Measurements from ENCODE around the gene GTF3C6. TPM values are rescaled to one million over a fixed set of nuclear protein-coding genes. Genes with fewer than 3 reads are reported as not detected.
"Not testable (repeated sequence)": the region's sequence is repeated elsewhere in the genome, so short reads cannot be mapped to it uniquely, and the experiment has no call there.

Gene GTF3C6
- polyA plus RNA-seq, 10 donors, result 70.9 to 88.3 (median 78.0) TPM

DNA sequence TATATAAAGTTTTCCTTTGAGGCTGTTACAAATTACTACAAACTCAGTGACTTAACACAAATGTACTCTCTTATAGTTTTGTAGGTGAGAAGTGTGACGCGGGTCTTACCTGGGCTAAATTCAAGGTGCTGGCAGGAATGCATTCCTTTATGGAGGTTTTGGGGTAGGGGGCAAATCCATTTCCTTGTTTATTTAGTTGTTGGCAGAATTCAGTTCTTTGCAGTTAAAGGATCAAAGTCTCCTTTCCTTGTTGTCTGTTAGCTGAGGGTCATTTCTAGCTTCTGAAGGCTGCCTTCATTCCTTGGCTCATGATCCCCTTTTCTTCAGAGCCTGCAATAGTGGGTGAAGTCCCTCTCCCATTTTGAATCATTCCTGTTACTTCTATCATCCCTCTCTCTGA is 10.2 kb downstream of the GTF3C6 start:
- not testable (repeated sequence) for DNase-seq

DNA sequence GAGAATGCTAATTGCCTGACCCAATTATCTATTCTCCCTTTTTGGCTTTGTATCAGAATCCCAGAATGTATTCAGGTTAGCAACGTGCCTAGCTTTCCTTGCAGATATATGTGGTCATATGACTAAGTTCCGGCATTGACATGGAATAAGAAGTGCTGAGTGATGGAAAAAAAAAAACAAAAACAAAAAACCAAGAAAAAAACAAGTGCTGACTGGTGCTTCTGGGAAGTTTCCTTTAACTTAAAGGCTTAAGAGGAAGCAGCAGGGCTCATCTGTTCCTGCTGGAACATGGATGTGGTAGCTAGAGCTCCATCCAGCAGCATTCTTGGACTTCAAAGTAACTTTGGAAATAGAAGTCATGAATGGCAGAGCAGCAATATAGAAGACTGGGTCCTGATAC is 13.0 kb downstream of the GTF3C6 start:
- DNase-seq, result no peak

GRCh38 chr6:110976575-110976974 is 18.1 kb downstream of the GTF3C6 start:
- no peak for DNase-seq

- DNase-seq, result no peak
Observed at GRCh38 chr6:110979565-110980101, 21.1 kb downstream of the GTF3C6 start.

DNA sequence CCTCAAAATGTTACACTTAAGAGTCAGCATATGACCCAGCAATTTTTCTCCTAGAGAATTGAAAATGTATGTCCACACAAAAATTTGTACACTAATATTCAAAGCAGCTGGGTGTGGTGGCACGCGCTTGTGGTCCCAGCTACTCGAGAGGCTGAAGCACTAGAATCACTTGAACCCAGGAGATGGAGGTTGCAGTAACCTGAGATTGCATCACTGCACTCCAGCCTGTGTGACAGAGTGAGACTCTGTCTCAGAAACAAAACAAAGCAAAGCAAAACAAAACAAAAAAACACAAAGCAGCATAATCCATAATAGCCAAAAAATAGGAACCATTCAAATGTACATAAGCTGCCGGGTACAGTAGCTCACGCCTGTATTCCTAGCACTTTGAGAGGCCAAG is 21.7 kb downstream of the GTF3C6 start:
- DNase-seq, result peak in 1 of 3 donors; percentile 7

- DNase-seq, result no peak
Observed at GRCh38 chr6:110980648-110981047, 22.1 kb downstream of the GTF3C6 start.

DNA sequence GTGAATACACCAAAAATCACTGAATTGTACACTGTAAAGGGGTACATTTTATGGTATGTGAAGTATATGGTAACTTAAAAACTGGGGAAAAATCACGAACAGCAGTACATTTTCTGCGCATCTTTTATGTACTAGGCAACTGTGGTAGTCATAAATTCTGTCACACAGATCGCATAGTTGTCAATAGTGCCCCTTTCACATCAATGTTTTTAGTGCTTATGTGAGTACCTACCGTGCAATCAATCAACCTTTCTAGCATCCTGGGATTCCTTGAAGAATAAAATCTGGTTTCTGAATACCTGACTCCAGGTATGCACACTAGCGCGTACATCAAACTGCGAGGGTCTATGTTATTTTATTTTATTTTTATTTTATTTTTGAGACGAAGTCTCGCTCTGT is 22.7 kb downstream of the GTF3C6 start:
- peak in 1 of 3 donors; percentile 30 for DNase-seq

DNA sequence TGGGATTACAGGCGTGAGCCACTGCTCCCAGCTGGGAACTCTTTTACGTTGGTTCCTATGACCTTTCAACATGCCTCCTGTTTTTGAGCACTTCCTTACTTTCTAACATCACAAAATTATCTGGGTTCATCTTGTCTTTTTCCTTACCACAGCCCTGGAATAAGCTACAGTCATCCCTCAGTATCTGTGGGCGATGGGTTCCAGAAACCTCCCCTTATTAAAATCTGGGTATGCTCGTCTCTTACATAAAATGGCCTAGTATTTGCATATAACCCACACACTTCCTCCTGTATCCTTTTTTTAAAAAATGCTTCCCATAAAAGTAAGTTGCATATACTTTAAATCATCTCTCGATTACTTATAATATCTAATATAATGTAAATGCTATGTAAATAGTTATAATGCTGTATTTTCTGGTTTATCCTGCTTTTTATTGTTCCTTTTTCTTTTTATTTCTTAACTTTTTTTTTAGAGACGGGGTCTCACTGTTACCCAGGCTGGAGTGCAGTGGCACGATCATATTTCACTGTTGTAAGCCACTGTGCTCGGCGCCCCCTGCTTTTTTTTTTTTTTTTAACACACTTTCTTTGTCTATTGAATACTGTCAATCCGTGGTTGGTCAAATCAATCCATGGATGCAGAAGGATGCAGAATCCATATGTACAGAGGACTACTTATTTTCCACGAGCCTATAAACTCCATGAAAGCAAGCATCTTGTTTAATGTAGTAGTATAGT is 32.5 kb downstream of the GTF3C6 start:
- no peak for DNase-seq

GRCh38 chr6:110996691-110997090 is 38.2 kb downstream of the GTF3C6 start:
- no peak for DNase-seq

DNA sequence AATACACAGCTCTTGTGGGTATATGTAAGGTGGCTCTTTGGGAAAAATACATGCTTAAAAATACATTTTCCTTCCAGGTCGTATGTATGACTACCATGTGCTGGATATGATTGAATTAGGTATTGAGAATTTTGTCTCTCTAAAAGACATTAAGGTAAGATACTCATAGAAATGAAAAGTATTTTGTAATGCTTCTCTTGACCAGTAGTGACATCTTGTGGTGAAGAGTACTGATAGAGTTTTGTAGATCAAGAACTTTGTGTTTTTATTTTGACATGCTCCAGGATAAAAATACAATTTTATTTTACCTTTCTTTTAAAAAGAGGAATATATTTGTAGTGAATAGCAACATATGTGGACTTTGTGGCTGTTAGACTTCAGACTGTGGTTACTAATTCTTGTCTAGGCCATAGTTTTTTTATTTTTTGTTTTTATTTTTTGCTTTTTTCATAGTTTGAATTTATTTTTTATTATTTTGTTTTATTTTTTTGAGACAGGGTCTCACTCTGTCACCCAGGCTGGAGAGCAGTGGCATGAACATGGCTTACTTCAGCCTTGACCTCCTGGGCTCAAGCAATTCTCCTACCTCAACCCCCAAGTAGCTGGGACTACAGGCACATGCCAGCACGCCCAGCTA is 41.2 kb downstream of the GTF3C6 start:
- DNase-seq, result peak in 1 of 3 donors; percentile 19

GRCh38 chr6:111002350-111002749 is 43.8 kb downstream of the GTF3C6 start:
- no peak for DNase-seq

- DNase-seq, result peak; percentile 34 to 71 (median 34)
Observed at GRCh38 chr6:111011360-111012142, 53.0 kb downstream of the GTF3C6 start.

GRCh38 chr6:111012143-111012452 is 53.6 kb downstream of the GTF3C6 start:
- DNase-seq, result no peak

- DNase-seq, result not testable (repeated sequence)
Observed at GRCh38 chr6:111012520-111012919, 54.0 kb downstream of the GTF3C6 start.

DNA sequence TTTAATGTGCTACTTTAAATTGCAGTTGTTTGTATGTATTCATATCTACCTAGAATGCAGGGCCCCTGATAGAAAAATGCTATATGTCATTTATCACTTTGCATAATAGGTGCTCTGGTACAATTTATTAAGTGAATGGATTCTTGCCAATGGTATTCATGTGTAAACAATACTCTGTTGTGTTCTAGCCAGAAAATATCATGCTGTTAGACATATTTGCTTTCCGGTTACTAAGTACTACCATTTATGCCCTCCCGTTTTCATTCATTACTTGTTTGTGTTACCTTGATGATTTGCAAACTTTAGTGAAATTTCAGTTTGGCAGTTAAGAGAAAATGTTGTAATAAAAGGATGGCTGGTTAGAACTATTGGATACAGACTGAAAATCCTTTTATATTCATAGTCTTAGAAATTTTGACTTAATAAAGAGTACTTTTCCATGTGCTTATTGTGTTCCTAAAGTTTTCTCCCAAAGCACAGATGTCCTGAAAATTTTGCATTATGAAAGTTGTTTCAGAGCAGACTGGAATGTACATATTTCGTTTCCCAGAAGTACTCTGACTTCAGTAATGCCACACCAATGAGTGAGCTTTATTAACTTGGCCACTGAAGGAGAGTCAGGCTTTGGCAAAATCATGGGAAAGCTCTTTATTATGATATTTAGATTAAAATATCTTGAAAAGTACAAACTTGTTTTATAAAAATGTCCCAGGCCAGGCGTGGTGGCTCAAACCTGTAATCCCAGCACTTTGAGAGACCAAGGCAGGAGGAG is 54.8 kb downstream of the GTF3C6 start:
- peak in 1 of 3 donors; percentile 37 for DNase-seq

DNA sequence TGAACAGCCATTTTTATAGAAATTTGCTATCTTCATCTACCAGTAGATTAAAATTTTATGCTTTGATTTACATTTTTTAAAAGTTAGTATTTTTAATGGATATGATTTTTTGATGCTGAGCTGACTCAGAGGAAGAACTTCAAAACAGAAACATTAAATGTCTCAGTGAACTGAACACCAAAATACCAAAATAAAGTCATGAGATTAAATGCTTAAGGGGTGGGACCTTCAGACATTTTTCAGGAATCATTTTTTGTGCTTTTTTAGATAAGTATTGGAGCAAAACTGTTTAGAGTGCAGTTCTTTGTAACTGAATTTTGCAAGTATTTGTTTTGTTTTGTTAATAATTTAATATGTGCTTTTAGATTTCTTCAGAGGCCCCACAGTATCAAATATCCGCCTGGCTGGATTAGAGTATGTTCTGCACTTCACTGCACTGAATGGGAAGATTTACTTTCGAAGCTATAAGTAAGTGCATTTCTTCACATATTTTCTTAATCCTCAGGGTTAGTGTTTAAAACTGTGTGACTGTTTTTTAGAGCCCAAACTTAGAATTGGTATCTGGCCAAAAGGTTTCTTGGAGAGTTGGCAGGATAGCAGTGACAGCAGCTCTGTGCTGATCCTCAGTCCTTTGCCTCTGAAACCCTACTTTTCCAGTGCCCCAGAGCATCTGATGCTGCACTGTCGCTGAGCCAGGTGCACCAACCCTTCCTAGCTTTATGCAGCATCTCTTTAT is 57.1 kb downstream of the GTF3C6 start:
- DNase-seq, result peak in 1 of 3 donors; percentile 27

- not testable (repeated sequence) for DNase-seq
Observed at GRCh38 chr6:111017241-111017640, 58.7 kb downstream of the GTF3C6 start.

Data from muscle of back (tissue), 11 donors.